Hematopoietic multipotent progenitor cell (in vitro differentiated cells): ENCODE results near the gene GAPDH. TPM values are rescaled to one million over a fixed set of nuclear protein-coding genes. Genes with fewer than 3 reads are reported as not detected.
"Not testable (repeated sequence)": the region's sequence is repeated elsewhere in the genome, so short reads cannot be mapped to it uniquely, and the experiment has no call there.

Source experiments
- DNase-seq, 3 donors: peaks; one replicate each; pipeline ENCODE4 v3.0.0-alpha.2; 2011 to 2015; ENCODE audit warnings: low read depth in 2 of 3, low spot score in 2 of 3
- total RNA-seq: library from RNA; depleted of rRNA; stranded (reverse); fragments of >200 nt; gene quantifications from one replicate; pipeline ENCODE4 v1.2.3, GENCODE V29; 2012

GAPDH gene
- total RNA-seq, 1 donor = 7,142 TPM

GRCh38 chr12:6558014-6558760 lies 23.9 kb downstream of the GAPDH start:
- peak in 2 of 3 donors; percentile 62 to 66 for DNase-seq

GRCh38 chr12:6559500-6559899 lies 25.2 kb downstream of the GAPDH start:
- no peak for DNase-seq

GRCh38 chr12:6560501-6561205 lies 26.3 kb downstream of the GAPDH start:
- no peak for DNase-seq

DNA sequence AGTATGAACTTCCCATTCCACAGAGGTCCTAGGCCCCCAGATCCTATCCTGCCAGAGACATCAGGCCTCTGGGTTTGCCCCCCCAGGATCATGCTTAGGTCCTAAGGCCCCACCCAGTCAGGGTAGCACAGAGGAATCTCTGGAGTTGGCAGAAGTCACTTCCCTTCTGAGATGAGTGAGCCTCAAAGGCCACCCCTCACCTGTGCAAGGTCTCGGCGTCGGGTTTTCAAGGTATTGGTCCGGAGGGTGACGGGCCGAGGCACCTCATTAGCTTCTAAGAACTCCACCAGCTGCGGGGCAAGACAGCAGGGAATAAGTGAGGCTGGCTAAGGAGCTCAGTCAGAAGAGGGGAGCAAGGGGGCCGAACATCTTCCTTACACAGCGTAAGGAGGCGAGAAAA lies 28.6 kb downstream of the GAPDH start:
- DNase-seq = no peak

DNA sequence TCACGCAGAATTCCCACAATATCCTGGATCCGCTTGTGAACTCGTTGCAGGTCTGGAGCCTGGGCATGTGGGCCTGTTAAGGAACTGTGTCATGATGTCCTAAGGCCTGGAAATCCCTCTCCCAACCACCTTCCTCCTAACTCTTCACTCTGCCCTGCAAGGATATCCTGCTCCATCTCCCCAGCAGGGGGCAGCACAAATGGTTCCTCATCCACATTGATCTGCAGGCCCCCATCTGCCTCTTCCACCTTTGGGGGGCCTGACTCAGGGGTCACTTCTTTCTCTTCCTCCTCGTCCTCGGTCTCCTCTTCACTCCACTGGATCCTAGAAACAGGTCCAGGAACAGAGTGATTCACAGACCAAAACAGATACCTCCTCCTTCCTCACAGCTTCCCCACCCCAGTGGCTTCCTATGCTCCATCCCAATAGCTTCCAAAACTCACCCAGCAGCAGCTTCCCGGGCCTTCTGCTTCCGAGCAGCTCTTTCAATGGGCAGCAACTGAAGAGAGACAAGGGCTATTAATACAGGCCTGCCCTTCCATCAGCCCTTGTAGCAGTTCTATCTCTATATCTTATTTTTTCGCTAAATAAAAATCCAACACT lies 29.2 kb downstream of the GAPDH start:
- peak in 2 of 3 donors; percentile 54 to 70 for DNase-seq

DNA sequence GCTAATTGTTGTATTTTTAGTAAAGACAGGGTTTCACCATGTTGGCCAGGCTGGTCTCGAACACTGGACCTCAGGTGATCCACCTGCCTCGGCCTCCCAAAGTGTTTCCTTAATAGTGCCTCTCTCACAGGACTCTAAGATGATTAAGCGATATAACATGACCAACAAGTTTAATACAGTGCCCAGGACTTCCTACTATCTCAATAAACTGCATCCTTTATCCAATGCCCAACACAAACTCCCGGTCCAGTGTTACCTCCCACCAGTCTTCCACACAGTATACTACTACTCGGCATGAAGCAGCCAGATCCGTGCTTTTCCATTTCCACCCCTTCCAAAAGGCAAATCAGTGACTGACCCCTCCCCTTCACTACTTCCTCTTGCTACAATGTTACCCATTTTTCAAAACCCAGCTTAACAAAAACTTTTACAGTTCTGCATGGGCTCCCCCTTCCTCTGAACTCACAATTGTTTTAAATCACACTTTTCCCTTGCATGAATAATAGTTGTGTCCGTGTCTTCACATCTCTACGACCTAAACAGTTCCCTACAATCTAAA lies 32.9 kb downstream of the GAPDH start:
- DNase-seq = no peak

GRCh38 chr12:6569312-6569711 lies 35.0 kb downstream of the GAPDH start:
- no peak for DNase-seq

GRCh38 chr12:6569786-6570185 lies 35.5 kb downstream of the GAPDH start:
- DNase-seq = no peak

DNA sequence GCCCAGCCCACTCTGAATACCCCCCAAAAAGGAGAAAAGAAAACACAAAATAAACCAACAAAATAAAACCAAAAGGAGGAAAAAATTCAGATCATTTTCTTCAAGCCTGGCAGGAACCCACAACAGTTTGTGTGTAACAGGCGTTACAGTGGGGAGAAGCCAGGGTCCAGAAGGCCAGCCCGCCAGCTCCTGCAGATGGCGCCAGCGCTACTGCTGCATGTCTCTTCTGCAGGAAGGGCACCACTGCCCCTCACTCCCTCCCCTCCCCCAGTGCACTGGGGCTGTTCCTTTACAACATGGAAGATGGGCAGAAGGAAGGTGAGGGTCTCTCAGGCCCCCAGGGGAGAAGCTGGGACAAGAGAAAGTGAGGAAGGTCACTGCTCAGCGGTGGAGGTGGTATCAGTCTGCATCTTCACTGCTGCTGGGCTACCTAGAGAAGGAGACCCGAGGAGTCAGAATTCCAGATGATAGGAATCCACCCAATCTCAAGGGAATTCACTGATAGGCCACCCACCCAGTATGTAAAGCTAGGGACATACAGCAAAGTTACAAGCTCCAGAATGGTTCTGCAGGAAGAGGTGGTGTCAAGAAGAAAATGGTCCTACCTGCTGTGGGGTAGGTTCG lies 36.1 kb downstream of the GAPDH start:
- DNase-seq = peak in 2 of 3 donors; percentile 60 to 63

- DNase-seq = no peak
Observed at GRCh38 chr12:6573001-6573400, 38.7 kb downstream of the GAPDH start.

- DNase-seq = no peak
Observed at GRCh38 chr12:6574576-6575295, 40.4 kb downstream of the GAPDH start.

DNA sequence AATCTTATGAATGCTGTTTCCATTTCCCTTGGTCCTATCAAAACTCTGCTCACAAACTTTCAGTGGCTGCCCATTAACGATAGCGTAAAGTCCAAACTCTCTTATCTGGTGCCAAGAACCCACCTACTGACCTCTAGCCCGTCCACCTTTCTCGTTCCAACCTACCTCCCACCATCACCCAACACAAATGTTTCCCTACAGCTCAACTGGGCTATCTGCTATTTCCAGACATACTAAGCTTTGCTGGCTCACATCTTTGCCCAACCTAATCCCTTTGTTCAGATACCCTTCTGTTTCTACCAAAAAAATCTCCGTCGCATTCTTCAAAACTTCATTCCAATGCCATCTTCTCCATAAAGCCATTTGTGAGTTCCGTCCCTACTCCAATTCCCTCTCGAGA lies 41.3 kb downstream of the GAPDH start:
- DNase-seq = no peak

GRCh38 chr12:6582196-6582595 lies 47.9 kb downstream of the GAPDH start:
- DNase-seq = peak in 2 of 3 donors; percentile 12 to 41

DNA sequence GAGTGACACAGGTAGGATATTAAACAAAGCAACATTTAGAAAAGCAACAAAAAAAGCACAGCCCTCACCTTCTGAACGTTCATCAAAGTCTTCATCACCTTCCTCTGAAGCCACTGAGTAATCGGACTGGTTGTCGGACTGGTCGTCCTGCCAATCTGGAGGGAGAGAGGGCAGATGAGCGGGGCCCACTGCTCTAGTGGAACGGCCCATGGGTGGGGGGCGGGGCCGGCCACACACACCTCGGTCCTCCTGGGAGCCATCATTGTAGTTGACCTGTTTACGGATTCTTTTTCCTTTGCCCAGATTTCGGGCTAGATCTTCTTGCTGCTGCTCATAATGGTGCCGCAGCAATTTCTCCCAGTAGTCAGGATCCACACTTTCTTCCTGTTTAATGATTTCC lies 48.6 kb downstream of the GAPDH start:
- DNase-seq = no peak

- no peak for DNase-seq
Observed at GRCh38 chr12:6584293-6584692, 50.0 kb downstream of the GAPDH start.

DNA sequence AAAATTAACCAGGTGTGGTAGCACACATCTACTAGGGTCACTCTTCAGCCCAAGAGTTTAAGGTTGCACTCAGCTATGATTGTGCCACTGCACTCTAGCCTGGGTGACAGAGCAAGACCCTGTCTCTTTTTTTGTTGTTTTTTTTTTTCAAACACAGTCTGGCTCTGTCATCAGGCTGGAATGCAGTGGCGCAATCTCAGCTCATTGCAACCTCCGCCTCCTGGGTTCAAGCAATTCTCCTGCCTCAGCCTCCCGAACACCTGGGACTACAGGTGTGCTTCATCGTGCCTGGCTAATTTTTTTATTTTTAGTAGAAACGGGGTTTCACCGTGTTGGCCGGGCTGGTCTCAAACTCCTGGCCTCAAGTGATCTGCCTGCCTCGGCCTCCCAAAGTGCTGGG lies 52.3 kb downstream of the GAPDH start:
- not testable (repeated sequence) for DNase-seq
